ENCODE data around the gene FBXO3. TPM values are rescaled to one million over a fixed set of nuclear protein-coding genes. Genes with fewer than 3 reads are reported as not detected.

The FBXO3 gene
- total and polyA plus RNA-seq, 2 of the 13 experiments (the other 11 are each of a cell fraction or from before 2014, with no cell fraction given), result 20.4 to 27.6 TPM

DNA sequence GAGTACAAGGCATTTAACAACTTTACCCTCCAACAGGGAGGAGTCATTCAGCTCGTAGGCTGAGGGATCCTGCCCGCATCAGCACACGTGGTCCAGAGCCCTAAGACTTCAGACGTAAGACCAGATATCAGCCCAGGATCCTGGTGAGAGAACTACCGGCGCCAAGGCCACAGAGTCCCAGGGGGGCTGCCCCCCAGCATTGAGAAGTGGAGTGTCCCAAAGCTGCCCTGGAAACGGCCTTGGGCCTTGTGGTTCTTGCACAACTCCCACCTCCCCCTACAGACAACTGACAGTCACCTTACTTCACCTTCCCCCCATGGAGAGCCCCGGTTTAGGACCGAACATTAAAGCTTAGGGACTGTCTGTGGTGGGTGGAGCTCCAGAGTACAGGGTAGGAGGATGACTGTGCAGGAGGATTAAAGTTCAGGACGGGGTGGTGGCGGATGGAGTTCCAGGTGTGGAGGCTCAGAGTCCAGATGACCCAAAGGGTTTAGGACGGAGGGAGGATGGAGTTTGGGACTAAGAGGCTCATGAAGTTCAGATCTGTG, 74.7 kb downstream of the FBXO3 start (continued):
- TF ChIP-seq FUBP1 (CRISPR knock-in tag; IDR thresholded peaks at IDR 0.05; ENCODE audit: borderline replicate concordance) (no peak), ZNF777 (CRISPR knock-in tag; IDR thresholded peaks at IDR 0.05) (peak; percentile 51; the same call in 1 of the 2 replicates), ZBTB33 (CRISPR knock-in tag; IDR thresholded peaks at IDR 0.05) (no peak), ATF5 (CRISPR knock-in tag; IDR thresholded peaks at IDR 0.05; ENCODE audit: low read depth) (no peak), NFE2 (CRISPR knock-in tag; IDR thresholded peaks at IDR 0.05) (peak; percentile 59; the same call in 1 of the 2 replicates), ZZZ3 (CRISPR knock-in tag; IDR thresholded peaks at IDR 0.05; ENCODE audit: borderline replicate concordance) (no peak), MYC (CRISPR knock-in tag; IDR thresholded peaks at IDR 0.05; ENCODE audit: borderline replicate concordance) (peak; percentile 57; the same call in 1 of the 2 replicates), ZXDC (CRISPR knock-in tag; IDR thresholded peaks at IDR 0.05) (no peak), ZNF121 (CRISPR knock-in tag; IDR thresholded peaks at IDR 0.05) (no peak; the same call in 1 of the 2 replicates), HDAC2 (CRISPR knock-in tag; IDR thresholded peaks at IDR 0.05) (peak; percentile 86), HNRNPUL1 (IDR thresholded peaks at IDR 0.05; ENCODE audit: low read depth, low read length) (no peak), ELF1 (CRISPR knock-in tag; IDR thresholded peaks at IDR 0.05) (no peak), IRX3 (CRISPR knock-in tag; IDR thresholded peaks at IDR 0.05; ENCODE audit: borderline replicate concordance, low read depth) (no peak), ZNF597 (CRISPR knock-in tag; IDR thresholded peaks at IDR 0.05) (no peak), U2AF2 (IDR thresholded peaks at IDR 0.05; ENCODE audit: low read depth, low read length) (no peak), MNT (IDR thresholded peaks at IDR 0.05) (no peak), ZNF343 (CRISPR knock-in tag; IDR thresholded peaks at IDR 0.05) (no peak)
- TF ChIP-seq, protein P1, sequence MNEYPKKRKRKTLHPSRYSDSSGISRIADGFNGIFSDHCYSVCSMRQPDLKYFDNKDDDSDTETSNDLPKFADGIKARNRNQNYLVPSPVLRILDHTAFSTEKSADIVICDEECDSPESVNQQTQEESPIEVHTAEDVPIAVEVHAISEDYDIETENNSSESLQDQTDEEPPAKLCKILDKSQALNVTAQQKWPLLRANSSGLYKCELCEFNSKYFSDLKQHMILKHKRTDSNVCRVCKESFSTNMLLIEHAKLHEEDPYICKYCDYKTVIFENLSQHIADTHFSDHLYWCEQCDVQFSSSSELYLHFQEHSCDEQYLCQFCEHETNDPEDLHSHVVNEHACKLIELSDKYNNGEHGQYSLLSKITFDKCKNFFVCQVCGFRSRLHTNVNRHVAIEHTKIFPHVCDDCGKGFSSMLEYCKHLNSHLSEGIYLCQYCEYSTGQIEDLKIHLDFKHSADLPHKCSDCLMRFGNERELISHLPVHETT (CRISPR knock-in tag; conservative IDR thresholded peaks at IDR 0.05), result no peak

Measured in HepG2 (cell line).